GM21515 (cell line): ENCODE results near the gene PAX8.
"Not testable (repeated sequence)": the region's sequence is repeated elsewhere in the genome, so short reads cannot be mapped to it uniquely, and the experiment has no call there.

ENCODE experiments used
- ATAC-seq: cut with Tn5 transposase; IDR thresholded peaks from one replicate; pipeline ENCODE4 v1.9.1; 2021; ENCODE audit not compliant: unreplicated experiment

The PAX8 gene

DNA sequence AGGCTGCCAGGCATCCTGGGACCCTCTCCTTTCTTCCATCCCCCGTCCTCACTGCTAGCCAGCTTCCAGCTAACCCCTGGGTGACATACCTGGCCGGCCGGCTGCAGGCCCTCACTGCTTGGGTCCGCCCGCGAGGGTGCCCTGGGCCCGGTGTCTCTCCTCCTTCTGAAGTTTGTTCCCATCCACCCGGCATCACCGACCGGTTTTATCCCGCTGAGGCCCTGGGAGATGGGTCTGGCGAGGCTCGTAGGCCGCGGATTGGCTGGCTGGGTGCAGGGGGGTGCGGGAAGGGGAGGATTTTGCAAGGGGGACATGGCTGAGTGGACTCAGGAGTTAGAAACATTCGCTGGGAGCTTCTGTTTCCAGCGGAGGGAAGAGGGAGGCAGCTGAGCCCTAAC lies at the start of gene PAX8:
TSS of gene PAX8 (minus strand) at position 180 of the 398 bp plus-strand sequence. CDS start 527 bp downstream, outside the sequence.
- ATAC-seq = no peak

DNA sequence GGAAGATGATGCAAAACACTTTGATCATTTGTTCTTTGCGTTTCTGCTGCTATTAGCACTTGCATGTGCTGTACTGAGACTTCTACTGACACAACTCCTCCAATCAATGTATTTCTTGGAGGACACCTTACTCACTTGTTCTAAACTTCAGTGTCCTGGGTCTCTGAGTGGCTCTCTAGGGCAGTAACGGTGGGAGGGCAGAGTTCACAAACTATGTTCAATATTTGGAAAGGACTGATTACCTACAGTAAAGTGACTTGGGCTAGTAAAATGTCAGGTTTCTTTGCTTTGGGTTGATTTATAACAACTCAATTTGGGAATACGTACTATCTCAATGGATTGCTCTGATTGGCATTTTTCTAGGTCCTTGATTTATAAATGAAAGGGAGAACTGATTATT lies 49.3 kb upstream of the PAX8 start:
- no peak for ATAC-seq

- not testable (repeated sequence) for ATAC-seq
These were observed 46.5 kb upstream of the PAX8 start for GRCh38 chr2:113325161-113325731.

DNA sequence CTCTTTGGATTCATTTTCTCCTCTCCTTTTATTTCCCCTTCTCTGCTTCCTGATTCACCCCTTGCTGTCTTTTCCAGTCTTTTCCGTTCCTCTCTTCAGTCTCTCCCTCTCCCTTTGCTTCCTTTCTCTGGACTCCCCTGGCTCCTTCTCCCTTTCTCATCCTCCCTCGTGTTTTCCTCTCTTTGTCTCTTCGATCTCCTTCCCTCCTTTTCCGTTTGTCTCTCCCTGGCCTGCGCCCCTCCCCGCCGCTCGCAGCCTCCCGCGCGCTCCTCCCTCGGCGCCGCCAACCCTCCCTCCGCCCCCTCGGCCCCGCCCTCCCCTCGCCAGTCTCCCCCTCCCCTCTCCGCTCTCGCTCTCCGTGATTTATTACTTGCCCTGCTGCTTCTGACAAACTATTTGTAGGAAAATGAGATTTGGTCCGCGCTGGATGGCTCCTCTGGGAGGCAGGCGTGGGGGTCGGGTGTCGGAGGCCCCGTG lies 46.0 kb upstream of the PAX8 start:
- no peak for ATAC-seq

DNA sequence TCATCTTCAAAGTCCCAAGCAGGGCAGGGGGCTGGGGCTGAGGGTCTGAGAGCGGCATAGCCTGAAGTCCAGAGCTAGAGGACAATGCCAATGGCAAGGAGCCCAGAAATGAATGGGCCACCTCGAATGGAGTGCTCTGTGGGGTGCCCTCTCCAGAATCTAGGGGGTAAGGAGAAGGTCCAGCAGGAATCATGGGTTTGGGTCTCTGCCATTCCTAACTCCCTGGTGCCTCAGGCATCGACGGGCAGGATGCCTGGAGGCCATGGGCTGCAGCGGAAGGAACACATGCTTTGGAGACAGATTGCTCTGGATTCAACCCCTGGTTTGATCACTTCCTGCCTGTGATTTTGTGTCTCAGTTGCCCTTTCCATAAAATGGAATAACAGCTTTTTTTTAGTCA lies 44.4 kb upstream of the PAX8 start:
- not testable (repeated sequence) for ATAC-seq

DNA sequence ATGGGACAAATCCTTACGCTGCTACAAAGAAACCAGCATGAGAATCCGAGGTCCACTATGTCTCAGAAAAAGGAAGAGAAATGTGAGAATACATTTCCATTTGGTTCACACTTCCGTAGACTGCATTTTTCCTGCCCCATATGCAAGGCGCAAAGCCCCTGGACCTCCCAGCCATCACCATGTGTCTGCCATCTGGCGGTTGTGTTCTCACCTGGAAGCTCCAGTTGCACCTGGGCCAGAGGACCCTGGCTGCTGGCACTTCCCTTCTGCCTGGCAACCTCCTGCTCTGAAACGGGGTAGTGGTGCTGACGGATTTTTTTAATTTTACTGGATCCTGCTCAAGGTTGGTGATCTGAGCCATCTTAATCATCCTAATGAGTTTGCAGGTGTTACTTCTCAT lies 41.4 kb upstream of the PAX8 start:
- ATAC-seq = not testable (repeated sequence)

GRCh38 chr2:113318941-113319340 lies 40.2 kb upstream of the PAX8 start:
- ATAC-seq = not testable (repeated sequence)

GRCh38 chr2:113316085-113316484 lies 37.4 kb upstream of the PAX8 start:
- no peak for ATAC-seq

- not testable (repeated sequence) for ATAC-seq
These were observed 35.9 kb upstream of the PAX8 start for GRCh38 chr2:113314663-113315062.

- ATAC-seq = not testable (repeated sequence)
These were observed 35.5 kb upstream of the PAX8 start for GRCh38 chr2:113314176-113314575.

DNA sequence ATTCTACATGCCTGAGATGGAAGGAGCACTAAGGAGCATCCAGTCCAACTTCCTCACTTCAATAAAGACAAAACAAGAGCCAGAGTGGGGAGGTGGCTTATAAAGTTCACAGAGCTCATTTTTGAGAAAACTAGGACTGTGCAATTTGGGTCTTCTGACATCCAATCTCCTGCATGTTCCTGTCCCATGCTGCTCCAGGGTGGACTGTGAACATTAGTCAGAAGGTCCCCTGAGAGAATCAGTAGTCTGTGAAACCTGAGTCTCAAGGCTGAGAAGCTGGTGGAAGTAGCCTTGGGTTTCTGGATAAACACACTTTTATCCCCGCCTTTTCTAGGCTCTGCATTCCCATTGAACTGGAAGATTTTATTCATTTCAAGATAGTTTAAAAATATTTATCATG lies 33.1 kb upstream of the PAX8 start:
- not testable (repeated sequence) for ATAC-seq

DNA sequence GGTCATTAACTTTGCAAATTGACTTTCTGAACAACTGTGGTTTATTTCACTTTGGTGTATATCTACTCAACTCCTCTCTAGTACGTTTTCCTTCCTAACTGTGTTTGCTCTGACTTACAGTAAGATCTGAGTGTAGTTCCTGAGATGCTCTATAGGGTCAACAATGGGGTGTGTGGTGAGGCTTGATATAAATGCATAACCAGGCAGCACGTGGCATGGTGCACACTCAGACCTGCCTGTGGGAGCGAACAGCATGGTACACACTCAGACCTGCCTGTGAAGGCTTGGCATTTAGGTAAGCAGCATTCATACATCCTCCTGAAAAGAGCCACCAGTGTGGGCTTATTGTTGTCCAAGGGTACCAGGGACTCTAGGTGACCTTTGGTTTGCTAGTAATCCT lies 32.5 kb upstream of the PAX8 start:
- not testable (repeated sequence) for ATAC-seq

DNA sequence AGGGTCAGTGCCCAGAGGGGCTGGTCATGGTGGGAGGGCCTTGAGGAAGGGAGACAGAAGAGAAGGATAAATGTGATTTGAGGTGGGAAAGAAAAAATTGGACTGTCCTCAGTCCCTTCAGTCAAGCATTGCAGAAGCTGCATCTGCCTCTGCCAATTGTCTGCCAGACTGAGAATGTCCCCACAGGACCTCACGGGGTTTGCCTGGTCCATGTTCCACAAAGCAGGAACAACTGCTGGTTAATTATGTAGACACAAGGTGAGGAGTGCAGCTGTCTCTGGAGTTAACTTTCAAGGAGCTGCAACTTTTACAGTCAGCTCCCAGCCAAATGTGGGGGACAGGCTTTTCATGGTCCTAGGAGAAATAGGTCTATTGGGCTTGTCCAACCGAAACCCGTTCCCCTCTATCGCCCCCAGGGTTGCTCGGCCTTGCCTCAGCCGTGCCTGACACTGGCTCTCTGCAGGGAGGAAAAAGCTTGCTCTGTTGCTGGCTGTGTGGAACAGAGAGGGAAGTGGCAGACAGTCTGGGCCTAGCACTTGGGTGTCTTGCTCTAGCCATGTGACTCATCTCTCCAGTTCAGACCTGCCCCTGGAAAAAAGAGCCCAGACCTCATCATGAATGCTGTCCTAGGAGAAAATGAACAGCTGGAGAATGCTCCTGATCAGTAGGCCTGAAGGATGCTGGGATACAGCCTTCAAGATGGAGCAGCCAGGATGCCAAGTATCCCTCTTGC lies 31.1 kb upstream of the PAX8 start:
- no peak for ATAC-seq

DNA sequence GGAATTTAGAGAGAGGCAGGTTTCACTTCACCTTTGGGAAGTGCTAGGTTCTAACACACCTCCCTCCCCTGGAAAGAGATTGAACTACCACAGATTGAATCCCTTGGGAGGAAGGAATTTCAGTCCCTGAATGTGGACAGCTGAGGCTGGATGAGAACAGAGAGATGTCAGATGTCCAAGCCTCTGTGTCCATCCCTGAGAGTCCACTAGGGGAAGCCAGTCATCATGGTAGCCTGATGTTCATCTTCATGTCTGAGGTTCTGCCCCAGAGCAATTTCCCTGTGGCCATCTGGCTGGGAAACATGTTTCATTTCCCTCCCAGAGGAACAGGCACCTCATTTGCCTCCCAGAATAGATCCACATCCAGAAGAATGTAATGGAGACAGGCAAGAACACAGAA lies 30.1 kb upstream of the PAX8 start:
- not testable (repeated sequence) for ATAC-seq

DNA sequence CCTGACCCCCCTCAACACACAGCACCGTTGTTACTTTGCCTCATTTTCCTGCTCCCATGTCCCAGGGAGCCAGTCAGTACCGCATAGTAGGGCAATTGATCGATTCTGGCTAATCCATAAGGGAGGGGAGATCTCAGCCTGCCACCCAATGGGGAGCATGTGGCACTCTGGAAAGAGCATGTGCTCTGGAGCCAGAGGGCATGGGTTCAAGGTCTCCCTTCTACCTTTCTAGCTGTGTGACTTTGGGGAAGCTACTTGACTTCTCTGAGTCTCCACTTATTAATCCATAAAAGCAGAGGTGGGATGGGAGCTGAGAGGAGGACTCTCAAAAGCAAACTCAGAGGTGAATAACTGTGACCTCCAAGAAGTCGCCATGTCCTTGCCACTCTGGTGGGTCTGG lies 27.5 kb upstream of the PAX8 start:
- ATAC-seq = not testable (repeated sequence)

GRCh38 chr2:113305749-113306148 lies 27.0 kb upstream of the PAX8 start:
- not testable (repeated sequence) for ATAC-seq

GRCh38 chr2:113305146-113305545 lies 26.4 kb upstream of the PAX8 start:
- ATAC-seq = no peak

GRCh38 chr2:113304702-113305101 lies 26.0 kb upstream of the PAX8 start:
- no peak for ATAC-seq

DNA sequence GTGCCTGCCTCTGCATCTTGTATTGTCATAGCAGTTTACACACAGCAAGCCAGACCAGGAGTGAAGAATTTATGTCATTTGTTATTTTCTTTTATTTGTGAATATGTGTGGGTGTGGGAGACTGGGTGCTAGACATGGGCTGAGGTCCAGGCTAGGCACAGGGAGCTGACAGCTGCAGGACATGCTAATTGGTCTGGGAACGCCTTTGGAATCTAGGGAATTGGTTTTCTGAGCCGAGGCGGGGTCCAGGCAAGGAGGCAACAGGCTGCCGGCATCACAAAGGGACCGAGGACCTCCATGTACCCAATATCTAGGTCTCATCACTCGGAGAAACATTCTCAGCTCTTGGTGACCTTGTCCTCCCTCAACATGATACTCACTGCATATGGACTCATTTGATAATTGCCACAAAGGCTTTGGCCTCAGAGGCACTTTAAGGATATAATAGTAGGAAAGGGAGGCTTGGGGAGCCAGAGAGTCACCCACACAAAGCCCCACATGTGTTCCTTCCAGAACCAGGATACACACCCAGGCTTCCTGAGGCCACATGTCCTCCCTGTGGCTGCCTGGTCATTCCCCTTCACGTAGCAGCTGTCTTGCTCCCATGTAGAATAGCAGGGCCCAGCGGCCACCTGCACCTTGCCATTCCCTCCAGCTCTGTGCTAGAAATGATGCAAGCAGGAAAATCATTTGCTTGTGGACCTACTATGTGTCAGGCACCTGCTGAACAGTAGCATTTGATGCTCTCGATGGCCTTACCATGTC lies 23.7 kb upstream of the PAX8 start:
- not testable (repeated sequence) for ATAC-seq

DNA sequence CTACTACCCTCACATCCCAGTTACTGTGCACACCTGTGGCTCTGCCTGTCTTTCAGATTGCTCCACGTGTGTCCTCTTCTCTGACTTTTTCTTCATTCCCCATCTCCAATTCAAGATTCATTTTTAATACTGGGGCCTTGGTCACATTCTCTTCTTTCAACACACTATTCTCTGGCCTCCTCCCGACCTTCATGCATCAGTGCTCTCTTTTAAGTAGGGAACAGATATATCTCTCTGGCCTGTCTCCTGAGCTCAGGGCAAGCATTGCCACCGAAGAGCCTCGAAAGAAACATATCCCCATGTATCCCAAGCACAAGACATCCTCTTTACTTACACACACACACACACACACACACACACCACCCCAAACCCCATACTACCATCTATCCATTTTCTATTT lies 21.6 kb upstream of the PAX8 start:
- no peak for ATAC-seq

DNA sequence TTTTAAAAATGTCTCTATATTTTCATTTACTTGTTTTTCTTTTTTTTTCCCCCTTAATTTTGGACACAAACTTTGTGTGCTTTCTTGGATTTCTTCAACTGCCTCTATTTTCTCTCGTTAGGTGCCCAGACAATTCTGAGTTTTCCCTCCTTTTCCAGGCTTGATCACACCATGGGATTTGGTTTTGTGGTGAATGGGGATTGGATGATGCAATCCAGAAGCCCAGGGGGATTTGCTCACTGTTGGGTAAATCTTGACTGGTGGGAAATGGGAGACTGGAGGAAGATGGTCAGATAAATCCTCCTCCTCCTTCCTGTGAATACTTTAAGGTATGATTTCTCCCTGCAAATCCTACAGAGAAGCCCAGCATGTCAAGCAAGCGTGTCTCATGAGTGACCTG lies 19.5 kb upstream of the PAX8 start:
- ATAC-seq = no peak

GRCh38 chr2:113297590-113297989 lies 18.9 kb upstream of the PAX8 start:
- not testable (repeated sequence) for ATAC-seq
